Hepatic stellate cell (primary cell): ENCODE data around the gene IFT43.

Experiments used
- DNase-seq: peaks from one replicate; pipeline ENCODE4 v3.0.0; 2011; ENCODE audit warnings: low spot score

The IFT43 gene

DNA sequence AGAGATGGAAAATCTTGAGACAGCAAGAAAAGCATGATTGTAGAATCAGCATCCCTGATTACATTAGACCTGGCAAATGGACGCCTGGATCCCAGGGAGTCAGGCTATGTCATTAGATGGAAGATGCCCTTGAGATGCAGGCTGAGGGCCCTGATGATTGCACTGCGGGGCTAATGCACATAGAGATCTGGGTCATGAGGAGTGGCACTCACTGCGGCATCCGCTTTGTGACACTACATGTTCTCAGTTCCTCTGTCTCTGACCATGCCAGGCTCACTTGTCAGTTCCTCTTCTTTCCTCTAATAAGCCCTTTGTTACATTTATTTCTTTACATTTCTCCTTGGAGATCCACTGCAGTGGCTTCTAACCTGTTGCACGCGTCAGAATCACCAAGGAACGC lies 96.1 kb downstream of the IFT43 start:
- no peak for DNase-seq

DNA sequence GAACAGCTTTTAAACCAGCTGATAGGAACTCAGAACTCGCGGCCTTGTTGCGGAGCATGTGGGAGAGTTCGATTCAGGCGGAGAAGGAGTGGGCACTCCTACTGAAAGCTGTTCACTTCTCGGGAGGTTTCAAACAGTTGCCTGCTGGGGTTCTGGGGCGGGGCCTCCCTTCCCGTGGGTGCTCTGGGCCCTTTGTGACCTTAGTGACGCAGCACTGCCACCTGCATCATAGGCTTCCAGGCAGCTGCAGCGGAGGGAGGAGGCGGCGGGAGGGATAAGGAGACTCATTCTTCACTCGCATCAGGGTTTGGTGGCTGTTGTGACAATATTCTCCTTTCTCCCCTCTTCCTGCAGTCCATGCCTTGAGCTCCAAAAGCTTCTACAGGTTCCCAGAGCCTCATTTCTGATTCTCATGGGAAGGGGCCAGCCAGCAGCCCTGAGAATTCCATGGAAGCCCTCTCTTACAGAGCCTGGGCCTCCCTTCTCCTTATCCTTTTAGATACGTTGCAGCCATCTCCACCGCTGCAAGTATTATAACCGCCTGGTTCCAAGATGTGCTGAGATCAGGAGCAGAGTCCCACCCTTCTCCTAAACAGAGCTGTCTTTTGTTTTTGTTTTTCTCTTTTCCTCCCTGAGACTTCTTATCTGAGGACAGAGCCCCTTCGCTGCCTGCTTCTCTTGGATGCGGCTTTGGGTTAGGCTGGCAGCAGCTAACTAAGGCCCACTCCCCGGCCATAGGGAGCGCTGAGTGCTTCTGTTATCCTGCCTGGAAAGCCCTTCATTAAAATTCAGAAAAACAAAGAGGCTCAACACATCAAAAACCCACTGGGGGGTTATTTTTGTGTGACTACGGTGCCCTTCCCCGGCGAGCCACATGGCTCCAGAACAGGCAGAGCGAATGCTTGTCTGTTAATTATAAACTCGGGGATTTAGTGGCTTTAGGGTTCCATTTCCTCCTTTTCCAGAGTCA lies 98.5 kb downstream of the IFT43 start:
- no peak for DNase-seq

DNA sequence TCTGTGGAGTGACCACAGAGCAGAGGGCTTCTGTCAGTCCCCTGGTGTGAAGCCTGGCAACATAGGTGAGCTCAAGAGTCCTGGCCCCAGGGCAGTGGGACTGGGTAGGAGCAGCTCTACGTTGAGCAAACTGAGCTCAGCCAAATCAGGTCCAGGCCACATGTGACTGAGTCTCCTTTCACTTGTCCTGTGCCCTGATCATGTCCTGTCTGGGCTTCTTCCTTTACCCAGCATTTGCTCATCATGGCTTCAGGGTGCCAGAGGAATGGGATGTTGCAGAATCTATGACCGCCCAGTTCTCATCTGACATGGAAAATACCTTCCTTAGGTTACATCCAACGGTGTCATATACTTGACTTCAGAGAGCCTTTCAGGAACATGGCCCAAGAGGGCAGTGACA lies 99.8 kb downstream of the IFT43 start:
- DNase-seq: no peak

DNA sequence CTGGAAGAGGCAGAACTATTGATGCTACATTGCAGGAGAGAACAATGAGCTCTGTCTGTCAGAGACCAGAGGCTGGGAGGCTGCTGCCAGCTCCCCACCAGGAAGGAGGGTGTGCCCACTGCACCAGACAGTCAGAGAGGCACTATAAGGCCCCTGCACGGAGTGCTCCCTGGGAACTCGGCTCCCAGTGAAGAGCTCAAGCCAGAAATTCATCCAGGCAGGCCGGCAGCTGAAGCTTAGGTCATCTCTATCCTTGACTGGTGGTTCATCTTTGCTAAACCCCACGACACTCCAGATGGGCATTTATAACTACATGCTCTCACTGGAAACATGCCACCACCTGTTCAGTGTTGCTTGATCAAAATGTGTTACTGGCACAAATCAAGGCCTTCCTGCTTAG lies 101.1 kb downstream of the IFT43 start:
- no peak for DNase-seq

DNA sequence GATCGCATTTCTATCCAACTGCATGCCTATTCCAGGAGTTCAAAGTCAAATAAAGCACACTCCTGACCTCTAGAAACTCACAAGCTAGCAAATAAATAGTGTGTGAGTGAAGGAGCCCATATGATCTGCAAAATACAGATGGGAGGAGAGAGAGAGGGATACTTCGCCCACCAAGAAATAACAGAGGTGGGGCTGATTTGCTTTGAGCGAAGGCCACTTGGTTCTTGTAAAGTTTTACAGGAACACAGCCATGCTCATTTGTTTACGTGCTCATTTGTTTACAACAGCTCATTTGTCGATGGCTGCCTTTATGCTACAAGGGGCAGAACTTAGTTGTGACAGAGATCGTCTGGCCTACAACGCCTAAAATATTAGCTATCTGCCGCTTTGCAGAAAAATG lies 102.8 kb downstream of the IFT43 start:
- no peak for DNase-seq

DNA sequence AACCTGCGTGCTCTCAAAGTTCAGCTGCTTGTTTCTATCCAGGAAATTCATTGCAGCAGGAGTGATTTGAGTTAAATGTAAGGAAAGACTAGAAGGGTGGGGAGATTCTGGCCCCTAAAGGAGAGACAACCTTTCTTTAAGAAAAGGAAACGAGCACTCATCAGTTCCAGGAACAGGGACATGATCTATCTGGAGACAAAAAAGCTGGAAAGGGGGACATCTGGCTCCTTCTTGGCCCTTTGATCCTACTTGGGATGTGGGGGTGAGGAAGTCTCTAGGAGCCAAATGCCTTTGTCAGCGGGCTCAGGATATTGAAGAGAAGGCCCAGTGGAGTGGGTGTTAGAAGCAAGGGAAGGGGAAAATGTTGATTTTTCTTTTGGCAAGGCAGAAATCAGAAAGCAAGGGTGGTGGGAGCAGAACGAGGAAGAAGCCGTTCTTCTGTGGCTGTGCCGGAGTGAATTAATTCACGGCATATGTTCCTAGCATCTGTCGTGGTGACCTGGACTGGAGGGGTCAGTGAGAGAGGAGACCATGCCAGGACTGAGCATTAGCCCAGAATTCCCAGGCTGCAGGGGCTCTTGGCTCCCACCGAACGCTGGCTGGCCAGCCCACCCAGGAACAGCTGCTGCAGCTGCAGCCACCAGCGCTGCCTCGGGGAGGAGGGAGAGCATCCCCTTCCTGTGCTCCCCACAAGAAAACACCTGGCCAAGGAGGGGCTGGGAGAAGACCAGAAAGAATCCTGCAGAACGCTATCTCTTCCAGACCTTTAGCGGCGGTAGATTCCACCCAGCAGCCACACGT lies 103.4 kb downstream of the IFT43 start:
- no peak for DNase-seq

DNA sequence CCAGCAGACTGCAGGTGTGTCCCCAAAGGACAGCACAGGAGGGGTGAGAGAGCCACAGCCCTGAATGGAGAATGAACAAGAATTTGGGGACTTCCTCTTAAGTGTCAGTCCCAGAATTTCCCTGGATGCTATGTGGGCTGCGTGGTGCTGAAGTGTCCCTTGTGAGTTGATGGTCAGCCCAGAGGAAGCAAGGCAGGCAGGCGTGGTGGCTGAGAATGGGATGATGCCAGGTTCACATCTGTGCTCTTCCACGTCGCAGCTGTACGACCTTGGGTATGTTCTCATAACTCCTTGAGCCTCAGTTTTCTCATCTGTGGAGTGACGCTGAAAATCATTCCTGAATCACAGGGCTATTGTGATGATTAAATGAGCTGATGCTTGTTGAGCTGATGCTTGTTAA lies 104.0 kb downstream of the IFT43 start:
- DNase-seq: no peak

DNA sequence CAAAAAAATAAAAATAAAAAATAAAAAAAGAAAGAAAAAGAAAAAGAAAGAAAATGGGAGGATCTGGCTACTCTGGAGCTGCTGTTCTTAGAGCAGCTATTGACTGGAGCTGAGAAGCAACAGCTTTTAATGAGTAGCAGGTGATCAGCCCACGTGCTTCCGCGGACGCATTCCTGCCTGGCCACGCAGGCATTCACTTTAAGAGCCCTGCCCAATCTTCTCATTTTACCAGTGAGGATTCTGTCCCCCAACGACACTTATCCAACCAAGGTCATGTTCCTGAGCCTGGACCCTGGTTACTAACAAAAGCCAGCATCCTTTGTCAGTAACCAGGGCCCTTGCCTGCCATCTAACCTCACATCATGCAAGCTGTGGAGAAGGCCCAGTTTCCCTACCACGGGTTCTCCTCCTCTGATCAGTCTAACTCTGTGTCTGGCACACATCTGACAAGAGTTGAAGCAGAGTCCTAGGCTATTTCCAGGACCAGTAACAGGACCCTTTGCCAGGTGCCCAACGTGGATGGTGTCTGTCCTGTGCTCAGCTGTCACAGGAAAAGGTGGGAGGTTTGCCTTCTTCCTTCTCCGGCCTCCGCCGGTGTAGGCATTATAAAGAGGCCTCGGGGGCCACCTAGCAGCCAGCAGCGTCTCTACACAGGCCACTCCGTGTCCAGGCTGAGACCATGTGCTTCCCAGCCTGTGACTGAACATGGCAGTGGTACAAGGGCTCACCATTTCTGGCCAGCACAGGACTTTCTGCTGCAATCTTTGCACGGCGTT lies 105.2 kb downstream of the IFT43 start:
- peak; percentile 30 for DNase-seq

DNA sequence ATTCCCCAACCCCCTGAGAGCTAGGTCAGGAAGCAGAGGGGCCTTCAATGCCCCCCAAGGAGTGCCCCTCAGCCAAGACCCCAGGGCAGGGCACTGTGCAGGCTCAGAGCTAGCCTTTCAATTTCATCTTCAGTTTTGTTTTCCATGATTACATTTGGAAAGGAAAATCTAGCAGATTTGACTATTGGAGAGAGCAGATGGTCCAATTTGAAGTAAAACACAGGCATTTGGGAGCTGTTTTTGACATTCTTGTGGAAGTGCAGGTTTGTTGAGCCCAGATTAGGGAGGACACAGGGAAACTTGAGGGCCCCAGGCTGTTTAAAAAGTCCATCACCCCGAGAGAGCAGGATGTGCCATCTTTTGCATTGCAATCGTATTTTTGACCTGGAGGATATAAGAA lies 107.5 kb downstream of the IFT43 start:
- no peak for DNase-seq

DNA sequence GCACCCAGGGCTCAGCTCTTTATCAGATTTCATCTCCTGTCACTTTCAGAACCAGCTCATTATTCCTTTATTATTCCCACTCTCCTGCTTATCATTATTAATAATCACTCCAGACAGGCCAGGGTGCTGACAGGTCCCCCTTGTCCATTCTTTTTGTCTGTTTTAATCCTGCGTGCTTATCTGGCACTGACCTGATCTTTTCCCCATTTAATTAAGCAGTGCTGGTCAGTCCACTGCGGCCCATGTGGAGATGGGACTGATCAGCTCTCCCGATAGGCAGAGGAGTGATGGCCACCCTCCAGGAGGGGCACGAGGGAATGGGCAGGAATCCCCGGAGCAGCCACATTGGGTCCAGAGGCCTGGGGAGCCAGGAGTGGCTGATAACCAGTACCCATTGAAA lies 110.7 kb downstream of the IFT43 start:
- no peak for DNase-seq

DNA sequence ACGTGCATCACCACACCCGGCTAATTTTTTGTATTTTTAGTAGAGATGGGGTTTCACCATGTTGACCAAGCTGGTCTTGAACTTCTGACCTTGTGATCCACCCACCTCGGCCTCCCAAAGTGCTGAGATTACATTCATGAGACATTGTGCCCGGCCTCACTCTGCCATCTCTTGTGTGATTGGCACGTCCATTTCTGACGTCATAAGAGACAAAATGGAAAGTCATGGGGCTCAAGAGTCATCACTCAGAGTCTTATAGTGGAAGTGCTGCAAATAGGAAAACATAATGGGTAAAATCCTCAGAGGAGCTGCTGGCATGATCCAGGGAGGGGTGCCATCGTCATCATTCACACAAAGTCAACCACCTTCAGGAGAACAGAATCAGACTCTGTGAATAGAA lies 112.0 kb downstream of the IFT43 start:
- no peak for DNase-seq

DNA sequence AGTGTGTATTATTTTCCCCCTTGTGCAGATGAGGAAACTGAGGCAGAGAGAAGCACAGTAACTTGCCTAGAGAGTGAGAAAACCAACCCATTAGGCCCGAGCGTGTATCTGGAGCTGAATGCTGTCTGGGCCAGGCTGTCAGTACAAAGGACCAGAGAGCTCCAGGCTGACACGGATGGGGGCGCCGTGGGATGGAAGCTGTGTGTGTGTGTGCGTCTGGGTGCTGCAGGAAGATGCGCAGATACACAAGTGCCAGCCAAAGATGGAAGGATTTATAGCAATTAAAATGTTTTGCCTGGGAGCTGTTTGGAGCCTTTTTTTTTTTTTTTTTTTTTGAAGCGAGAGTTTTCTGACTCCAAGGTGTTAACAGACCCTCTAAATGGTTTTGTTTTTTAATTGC lies 112.5 kb downstream of the IFT43 start:
- DNase-seq: no peak

DNA sequence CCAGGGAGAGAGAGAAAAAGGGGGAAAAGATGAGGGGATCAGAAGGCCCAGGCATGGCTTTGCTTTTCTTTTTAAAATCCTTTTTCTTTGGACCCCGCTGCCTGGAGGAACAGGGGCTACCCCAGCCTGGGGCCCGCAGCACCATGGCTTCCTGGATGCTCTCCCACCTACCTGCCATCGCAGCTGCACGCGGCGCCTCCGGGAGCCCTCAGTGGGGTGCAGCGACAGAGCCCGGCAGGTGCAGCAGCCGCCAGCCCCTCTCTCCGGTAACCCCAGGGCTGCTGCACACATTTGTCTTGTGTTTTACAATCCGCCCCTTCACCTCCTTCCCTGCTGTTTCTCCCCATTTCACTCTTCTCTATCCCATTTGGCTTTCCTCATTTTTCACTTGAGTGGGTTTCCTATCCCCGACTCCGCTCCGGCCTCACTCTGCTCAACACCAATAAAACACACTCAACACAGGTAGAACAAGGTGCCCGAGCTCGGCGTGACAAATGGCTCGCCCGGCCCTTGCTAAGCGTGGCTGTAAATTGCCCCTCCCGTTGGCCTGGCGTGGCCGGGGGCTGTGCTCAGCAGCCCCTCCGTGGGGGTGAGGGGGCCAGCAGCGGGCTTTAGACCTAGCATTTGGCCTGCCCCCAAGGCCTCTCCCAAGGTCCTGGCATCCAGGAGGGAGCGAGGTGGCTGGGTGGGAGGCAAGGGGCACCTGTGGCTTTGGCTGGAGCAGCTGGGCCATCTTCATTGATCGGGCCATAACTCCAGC lies 113.5 kb downstream of the IFT43 start:
- no peak for DNase-seq

DNA sequence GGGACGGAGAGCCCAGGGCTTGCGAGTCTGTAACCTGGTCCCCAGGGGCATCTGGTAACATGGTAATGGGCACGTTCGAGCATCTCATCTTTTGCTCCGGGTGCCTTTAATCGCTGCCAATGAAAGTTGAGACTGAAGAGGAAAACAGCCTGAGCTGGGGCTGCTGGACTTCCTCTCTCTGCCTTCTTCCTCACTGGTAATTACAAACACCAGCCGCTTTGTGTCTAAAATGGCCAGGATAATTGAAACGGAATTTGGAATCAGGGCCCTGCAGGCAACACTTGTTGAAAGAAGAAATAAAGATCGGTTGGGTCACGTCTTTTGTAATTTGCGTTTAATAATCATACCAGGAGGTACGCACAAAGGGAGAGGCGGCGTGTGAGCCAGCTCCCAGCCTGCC lies 114.7 kb downstream of the IFT43 start:
- no peak for DNase-seq

DNA sequence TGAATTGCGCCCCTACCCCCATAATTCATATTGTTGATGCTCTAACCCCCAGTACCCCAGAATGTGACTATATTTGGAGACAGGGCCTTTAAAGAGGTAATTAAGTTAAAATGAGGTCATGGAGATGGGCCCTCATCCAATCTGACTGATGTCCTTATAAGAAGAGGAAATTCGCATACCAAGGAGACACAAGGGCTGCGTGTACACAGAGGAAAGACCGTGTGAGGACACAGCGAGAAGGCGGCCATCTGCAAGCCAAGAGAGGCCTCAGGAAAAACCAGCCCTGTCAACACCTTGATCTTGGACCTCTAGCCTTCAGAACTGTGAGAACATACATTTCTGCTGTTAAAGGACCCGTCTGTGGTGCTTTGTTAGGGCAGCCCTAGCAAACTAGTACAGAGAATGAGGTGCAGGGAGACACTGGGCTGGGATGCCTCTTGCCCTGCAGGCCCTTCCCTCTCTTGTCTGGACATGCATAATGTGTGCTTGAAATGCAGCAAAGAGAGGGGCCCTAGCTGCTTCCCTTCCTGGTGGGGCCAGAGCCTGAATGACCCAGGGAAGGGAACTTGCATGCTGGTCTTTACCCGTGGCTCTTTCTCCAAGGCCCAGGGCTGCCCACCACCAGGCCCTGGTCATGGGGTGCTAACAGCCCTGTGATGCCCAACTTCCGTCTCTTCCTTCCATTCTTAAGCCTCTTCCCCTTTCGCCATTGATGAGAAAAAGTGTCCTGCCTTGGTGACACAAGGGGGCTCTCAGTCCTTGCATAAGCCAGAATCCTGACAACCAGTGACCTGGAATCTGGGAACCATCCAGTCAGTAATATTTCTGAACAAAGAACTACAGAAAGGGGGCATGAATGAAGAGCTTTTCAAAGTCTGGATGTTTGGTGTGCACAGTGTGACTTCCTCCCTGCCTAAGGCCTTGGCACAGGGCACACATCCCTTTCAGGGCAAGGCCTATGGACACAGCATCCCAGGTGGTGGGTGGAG lies 116.1 kb downstream of the IFT43 start:
- no peak for DNase-seq

DNA sequence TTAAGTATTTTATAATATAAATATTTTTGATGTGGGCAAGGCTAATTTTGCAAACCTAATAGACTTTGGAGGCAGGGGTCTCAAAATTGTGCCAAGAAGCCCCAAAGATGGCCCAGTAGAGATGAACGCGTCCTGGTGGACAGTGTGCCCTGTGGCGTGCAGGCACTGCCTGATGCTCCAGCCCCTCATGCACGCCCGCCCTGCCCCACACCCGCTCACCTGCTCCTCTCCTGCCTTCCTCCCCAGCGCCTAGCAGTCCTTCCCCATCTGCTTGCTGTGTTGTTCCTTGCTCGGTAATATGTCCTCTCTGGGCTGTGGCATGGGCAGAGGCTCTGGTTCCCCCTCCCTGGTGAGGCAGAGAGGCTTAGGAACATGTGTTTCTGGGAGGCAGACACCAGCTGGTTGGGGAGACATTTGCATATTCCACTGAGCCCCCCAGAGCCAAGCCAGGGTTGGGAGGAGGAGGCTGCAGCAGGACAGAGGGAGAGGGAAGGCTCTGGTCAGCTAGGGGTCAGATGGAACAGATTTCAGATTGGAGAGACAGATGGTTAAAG lies 119.3 kb downstream of the IFT43 start:
- DNase-seq: no peak

DNA sequence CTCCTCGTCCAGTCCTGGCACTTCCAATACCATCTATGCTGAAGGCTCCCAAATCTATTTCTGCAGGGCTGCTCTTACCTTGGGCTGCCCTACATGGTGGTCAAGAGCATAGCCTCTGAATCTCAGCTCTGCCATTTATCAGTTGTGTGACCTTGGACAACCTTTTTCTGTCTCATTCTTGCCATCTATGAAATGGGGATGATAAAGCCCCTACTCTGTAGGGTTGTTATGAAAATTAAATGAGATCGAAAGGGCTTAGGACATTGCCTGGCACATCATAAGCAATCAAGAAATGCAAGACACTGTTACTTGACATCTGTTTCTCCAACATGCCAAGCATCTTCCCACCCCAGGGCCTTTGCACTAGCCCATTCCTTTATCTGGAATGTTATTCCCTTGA lies 120.6 kb downstream of the IFT43 start:
- DNase-seq: no peak

DNA sequence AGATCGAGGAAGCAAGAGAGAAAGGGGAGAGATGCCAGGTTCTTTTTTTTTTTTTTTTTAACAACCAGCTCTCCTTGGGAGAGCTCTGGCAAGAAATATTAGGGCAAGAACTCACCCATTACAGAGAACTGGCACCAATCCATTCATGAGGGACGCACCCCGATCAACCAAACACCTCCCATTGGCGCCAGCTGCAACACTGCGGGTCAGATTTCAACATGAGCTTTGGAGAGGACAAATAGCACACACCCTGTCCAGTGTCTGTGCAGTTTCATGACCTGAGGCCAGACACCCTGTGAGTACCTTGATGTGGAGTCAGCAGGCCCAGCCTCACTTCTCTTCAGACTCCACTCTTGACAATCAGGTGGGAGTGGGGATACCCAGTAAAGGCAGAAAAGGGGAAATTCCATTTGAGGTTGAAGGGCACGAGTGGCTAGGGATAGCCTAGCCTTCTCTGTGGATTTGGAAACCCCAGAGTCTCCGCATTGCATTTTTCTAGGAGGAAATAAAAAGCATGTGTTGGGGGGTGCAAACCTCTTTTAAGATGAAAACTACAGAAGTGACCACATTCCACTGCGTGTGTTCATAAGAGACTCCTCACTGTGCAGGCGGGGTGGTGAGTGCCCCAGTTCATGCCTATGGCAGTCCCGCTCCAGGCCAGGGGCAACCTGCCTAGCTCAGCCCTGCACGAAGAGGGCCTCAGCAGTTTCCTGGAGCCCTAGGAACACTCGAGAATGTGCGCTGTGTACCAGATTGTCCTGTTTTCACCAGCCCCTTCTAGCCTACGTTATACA lies 123.7 kb downstream of the IFT43 start:
- DNase-seq: no peak

DNA sequence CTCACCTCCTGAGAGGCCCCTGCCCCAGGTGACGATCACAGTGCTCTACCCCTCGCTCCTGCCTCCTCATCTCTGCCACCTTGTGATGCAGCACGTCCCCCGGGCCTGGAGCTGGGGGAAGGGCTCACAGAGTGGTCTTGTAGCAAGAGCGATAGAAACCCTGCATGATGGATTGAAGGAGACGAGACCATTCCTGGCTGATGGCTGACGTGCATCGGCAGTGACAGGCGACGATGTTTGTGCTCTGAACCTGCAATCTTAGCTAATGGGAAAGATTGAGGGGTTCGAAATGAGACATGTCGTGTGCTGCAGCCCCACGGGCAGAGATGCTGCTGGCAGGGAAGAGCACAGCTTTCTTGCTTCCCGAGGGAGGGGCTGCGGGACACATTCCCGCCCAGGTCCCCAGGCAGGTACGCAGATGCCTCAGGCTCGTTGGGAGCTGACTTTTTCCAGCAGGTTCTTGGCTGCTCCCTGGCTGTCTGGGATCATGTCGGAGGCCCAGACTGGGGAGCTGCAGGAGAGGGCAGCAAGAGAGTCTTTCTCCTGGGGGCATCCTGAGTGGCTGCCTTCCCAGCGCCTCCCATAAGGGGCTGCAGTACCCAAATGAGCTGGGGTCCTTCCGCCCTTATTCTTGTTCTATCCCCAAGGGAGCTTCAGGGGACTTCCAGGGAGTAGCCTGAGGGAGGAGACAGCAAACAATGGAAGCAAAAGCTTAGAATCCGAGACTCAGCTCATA lies 127.5 kb downstream of the IFT43 start:
- DNase-seq: no peak
